NCI-H2029 (cell line): Measurements from ENCODE around the gene OR10V1.
A peak's percentile ranks its signal among the peaks of the same experiment; 100 is the strongest.

Experiments
- DNase-seq: peaks from one replicate; lab custom pipeline; 2025; lab: John Stamatoyannopoulos, UW

OR10V1 gene, protein sequence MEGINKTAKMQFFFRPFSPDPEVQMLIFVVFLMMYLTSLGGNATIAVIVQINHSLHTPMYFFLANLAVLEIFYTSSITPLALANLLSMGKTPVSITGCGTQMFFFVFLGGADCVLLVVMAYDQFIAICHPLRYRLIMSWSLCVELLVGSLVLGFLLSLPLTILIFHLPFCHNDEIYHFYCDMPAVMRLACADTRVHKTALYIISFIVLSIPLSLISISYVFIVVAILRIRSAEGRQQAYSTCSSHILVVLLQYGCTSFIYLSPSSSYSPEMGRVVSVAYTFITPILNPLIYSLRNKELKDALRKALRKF

DNA sequence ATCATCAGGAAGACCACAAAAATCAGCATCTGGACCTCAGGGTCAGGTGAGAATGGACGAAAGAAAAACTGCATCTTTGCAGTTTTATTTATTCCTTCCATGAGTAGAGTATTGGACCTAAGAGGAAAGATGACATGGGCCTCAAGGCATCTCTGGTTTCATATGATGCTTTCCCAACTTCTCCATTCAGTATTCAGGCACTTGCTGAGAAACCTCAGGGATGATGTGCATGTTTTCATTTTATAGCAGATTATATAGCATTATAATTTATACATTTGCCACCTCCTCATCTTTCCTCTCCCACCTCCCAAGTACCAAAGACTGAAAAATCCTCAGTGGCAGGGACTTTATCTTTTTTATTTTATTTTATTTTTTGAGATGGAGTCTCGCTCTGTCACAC lies at the start of gene OR10V1:
TSS of gene OR10V1 (minus strand) at position 101 of the 400 bp plus-strand sequence. CDS start at position 101, 0 bp downstream.
- DNase-seq: no peak

GRCh38 chr11:59761993-59762392 lies 48.3 kb upstream of the OR10V1 start:
- no peak for DNase-seq

DNA sequence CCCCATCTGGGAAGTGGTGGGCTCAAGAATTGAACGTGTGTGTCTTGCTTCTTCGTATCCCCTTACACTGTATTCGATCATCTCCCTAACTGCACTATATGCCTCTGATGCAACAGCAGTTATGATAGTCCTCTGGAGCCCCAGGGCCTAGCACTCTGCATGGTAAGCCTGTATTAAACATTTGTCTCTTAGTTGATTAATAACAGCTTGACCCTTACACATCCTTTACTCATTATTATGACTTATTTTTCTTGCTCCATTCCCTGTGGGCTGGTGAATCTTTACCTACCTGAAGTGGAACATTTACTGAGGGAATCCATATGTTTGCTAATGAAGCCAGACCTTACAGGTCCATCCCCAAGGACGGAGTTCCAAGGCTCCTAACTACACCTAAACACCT lies 47.1 kb upstream of the OR10V1 start:
- DNase-seq: no peak

DNA sequence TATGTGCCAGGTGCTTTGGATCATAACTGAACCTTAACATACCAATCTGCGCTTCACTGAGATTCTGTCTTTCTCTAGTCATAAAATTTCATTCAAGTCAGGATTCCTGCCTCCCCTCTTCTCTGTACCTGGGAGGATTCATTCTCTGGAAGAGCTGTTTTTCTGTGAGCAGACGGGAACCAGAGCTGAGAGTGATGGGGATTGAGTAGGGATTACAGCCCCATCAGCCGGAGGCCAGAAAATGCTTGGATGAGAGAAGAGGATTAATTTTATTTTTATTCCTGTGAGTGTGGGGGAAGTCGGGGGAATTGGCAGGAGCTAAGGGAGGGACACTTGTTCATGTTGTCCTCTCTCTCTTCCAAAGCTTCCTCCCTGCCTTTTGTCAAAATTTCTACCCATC lies 46.3 kb upstream of the OR10V1 start:
- DNase-seq: no peak

GRCh38 chr11:59758401-59759037 lies 44.9 kb upstream of the OR10V1 start:
- no peak for DNase-seq

DNA sequence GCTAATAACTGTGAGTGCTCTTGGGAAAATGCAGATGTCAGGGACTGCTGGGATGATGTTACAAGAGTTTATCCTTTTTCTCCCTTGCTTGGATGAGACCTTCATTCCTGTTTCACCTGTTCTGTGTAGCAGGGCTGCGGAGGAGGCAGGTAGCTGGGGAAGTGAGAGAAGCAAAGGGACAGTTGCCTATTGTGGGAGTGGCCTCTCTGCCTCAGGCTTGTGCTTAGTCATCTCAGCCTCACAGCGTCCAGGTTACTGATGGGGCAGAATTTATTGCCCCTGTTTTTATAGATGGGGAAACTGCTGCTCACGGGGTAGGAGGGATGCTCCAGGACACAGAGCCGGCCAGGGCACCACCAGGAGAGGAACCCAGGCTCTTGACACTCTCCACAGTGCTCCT lies 43.2 kb upstream of the OR10V1 start:
- DNase-seq: no peak

GRCh38 chr11:59756558-59756840 lies 42.9 kb upstream of the OR10V1 start:
- no peak for DNase-seq

- peak; percentile 45 for DNase-seq
Observed at GRCh38 chr11:59755701-59756557, 42.3 kb upstream of the OR10V1 start.

DNA sequence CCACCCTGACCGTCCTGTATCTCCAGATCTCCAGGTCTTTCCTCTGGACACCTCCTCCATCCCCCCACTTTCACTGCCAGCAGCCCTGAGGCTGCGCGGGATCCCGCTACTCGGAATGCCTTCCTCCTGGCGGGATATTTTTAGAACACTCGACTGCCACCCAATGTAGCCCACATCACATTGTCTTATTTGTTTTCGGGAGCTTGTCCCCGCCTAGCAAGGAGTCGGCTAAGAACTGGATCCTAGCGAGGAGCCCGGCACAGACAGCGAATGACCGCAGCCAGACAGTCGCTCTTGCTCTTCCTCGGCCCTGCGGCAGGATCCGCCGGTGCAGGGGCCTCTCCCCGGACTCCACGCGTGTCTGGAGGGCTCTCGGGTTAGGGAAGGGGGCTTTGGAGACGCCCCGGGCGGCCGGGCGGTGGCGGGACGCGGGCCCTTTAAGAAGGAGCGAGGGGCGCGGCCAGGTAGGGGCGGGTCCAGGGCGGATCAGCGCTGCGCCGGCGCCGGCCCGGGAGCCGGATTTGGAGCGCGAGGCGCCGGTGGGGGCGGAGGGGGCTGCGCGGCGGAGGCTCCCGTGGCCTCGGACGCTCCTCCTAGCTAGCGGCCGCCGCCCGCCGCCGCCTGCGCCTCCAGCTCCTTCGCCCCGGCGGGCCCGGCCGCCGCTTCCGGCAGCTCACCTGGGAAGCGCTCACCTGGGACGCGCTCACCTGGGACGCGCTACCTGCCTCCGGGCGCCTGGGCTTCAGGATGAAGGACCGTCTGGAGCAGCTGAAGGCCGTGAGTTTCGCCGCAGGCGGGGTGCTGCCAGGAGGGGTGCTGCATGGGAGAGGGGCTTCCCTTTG lies 41.4 kb upstream of the OR10V1 start, which contains the start of gene STX3:
TSS of gene STX3 (plus strand) at position 518 of the 842 bp plus-strand sequence. CDS start at position 748, 230 bp downstream.
- DNase-seq: peak; percentile 75

DNA sequence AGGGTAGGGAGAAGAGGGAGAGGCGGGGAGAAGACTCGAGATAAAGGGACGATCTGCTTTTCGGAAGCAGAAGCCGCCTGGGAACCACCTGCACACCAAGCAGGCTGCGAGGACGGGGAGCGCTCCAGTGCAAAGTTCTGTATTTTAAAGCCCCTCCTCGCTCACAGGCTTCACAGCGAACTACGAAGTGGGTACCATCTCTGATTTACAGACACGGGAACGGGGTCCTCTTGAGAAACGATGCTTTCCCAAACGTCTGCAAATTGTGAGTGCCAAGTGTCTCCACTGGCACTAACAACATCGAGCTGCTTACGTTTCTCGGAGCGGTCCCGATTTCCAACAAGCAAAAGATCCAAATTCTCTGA lies 40.8 kb upstream of the OR10V1 start:
- peak; percentile 32 for DNase-seq

DNA sequence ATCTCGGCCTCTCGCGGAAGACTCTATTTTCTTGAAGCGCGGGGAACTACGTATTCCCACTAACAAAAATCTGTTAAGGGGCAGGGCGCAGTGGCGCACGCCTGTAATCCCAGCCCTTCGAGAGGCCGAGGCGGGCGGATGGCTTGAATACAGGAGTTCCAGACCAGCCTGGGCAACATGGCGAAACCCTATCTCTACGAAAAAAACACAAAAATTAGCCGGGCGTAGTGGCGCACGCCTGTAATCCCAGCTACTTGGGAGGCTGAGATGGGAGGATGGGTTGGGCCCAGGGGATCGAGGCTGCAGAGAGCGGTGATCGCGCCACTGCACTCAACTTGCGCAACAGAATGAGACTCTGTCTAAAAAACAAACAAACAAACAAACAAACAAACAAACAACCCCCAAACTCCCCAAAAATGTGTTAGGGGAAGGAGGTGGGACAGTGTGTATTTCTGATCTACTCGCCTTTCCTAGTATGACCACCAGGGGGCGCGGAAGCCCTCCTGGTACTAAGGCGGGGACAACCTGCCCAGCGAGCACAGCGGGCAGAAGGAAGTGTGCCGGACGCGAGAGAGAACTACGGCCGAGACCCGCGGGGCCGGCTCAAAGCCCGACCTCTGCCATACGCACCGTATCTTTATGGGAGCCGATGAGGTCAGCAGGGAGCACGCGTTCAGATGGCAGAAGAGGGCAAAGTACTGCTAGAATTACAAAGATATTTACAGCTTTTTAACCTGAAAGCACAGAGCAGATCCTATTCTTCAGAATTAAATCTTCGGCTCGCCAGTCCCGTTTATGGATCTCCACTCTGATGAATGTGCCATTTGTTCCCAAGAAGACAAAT lies 40.2 kb upstream of the OR10V1 start:
- DNase-seq: peak; percentile 65

DNA sequence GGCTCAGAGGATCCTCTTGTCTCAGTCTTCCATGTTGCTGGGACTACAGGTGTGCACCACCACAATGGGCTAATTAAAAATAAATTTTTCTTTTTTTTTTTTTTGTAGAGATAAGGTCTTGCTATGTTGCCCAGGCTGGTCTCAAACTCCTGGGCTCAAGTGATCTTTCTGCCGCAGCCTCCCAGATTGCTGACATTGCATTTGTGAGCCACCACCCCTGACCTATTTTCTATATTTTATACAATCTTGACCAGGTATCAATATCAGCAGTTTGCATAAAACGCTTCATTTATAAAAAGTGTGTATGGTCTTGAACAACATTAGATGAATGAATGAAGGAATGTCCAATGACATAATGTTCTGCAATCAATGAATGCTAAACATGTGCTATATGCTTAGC lies 32.5 kb upstream of the OR10V1 start:
- no peak for DNase-seq

DNA sequence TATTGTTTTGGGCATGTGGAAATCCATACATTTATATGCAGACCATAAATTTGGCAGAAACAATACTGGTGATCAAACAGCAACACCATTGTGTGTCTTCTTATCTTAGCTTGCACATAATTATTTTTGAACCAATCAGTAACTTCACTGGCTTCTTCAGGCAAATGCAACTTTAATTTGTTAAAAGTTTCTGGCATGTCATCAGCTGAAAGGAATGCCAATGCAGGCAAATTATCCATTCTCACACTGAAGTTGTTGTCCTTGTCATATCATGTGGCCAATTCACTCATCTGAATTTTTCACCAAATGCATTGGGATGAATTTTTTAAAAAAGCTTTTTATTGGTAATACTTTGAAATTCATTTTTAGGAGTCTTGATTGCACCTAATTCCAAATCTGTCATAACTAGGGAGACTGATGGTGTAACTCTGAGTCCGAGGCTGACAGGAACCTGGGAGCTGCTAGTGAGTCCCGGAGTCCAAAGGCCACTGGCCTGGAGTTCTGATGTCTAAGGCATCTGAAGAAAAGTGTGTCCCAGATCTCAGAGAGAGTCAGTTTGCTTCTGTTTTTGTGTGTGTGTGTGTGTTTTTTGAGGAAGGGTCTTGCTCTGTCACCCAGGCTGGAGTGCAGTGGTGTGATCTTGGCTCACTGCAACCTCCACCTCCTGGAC lies 17.4 kb upstream of the OR10V1 start:
- DNase-seq: no peak

DNA sequence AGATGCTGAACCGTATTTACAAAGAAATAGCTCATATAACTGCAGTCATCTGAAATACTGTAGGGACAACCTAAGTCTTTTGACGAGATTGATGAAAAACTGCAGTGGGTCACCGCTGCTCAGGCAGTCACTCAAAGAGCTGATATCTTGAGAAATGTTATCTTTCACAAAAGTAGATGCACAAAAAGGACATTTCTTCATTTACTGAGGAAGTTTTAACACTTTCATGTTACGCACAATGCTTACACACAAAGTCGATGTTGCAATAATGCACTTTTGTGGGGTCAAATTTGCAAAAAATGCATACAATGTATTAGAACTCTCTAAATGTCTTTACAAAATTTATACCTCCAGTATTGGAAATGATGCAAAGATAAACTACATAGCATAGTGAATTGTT lies 16.2 kb upstream of the OR10V1 start:
- DNase-seq: no peak

- no peak for DNase-seq
Observed at GRCh38 chr11:59728913-59729312, 15.3 kb upstream of the OR10V1 start.

- no peak for DNase-seq
Observed at GRCh38 chr11:59728154-59728553, 14.5 kb upstream of the OR10V1 start.

DNA sequence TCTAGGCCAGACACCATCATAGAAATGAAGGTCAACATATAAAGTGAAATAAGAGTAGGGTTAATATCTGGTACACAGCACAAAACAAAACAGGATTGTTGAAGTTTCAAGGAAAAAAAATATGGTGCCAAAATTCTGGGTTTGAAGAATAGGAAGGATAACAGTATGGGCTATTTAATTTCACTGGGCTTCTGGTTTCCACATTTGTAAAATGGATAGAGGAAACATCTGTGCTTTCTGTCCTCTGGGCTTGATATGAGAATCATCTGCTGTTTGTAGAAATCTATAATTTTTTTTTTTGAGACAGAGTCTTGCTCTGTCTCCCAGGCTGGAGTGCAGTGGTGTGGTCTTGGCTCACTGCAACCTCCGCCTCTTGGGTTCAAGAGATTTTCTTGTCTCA lies 13.8 kb upstream of the OR10V1 start:
- no peak for DNase-seq

- no peak for DNase-seq
Observed at GRCh38 chr11:59724066-59724465, 10.4 kb upstream of the OR10V1 start.

DNA sequence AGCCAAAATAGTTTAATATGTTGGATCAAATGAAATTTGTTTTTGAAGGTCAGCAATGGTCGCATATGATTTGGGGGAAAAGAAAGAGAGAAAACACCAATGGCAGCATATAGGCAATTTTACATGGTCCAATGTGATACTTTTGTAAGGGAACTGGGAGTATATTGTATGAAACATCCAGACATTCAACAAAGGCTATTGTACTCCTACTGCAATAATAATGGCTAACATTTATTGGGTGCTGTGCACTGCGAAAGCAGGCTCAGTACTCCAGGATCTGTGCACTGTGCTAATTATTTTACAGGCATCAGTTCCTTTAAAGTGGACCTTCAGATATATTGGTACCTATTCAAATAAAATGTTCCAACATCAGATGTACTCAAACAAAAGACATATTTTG lies 5.9 kb upstream of the OR10V1 start:
- DNase-seq: no peak

DNA sequence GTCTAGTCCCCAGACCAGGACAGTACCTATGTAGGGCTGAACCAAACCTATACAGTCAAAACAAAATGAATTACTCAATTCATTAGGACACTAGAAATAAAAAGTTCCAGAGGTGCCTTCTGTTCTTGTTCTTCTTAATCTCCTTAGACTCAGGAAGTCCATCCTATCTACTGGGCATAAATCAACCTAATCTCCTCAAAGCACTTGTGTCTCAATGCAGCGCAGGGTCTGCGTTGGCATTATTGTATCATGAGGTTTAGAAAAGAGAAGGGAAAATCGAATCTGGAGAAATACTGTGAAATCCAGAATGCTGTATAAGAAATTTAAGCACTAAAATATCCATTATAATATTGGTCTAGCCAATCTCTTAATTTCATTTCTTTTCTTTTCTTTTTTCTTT lies 2.4 kb upstream of the OR10V1 start:
- no peak for DNase-seq
